GM10847 (cell line): Measurements from ENCODE around the gene OTOP1.

ENCODE experiments used
- POLR2A ChIP-seq: IDR thresholded peaks from 2 replicates; pipeline ENCODE4 v1.6.1; 2011; ENCODE audit not compliant: insufficient read length; ENCODE audit errors: extremely low read depth

Gene OTOP1

GRCh38 chr4:4226606-4227438, at the start of gene OTOP1:
Gene OTOP1 (minus strand): TSS chr4:4226929. CDS start chr4:4226864, 65 bp downstream.
- TF ChIP-seq POLR2A: no peak

- no peak for TF ChIP-seq POLR2A
Measured at GRCh38 chr4:4274226-4274625, 47.5 kb upstream of the OTOP1 start.

- no peak for TF ChIP-seq POLR2A
Measured at GRCh38 chr4:4271912-4272311, 45.2 kb upstream of the OTOP1 start.

GRCh38 chr4:4270529-4270928, 43.8 kb upstream of the OTOP1 start:
- TF ChIP-seq POLR2A: no peak

- TF ChIP-seq POLR2A: no peak
Measured at GRCh38 chr4:4269856-4270255, 43.1 kb upstream of the OTOP1 start.

GRCh38 chr4:4269331-4269731, 42.6 kb upstream of the OTOP1 start:
- no peak for TF ChIP-seq POLR2A

- no peak for TF ChIP-seq POLR2A
Measured at GRCh38 chr4:4268776-4269175, 42.0 kb upstream of the OTOP1 start.

- TF ChIP-seq POLR2A: no peak
Measured at GRCh38 chr4:4267981-4268380, 41.3 kb upstream of the OTOP1 start.

- TF ChIP-seq POLR2A: no peak
Measured at GRCh38 chr4:4260185-4260751, 33.5 kb upstream of the OTOP1 start.

- TF ChIP-seq POLR2A: no peak
Measured at GRCh38 chr4:4259484-4260100, 32.9 kb upstream of the OTOP1 start.

GRCh38 chr4:4256799-4257198, 30.1 kb upstream of the OTOP1 start:
- no peak for TF ChIP-seq POLR2A

GRCh38 chr4:4254666-4255065, 27.9 kb upstream of the OTOP1 start:
- TF ChIP-seq POLR2A: no peak

GRCh38 chr4:4254199-4254598, 27.5 kb upstream of the OTOP1 start:
- TF ChIP-seq POLR2A: no peak

GRCh38 chr4:4249866-4250265, 23.1 kb upstream of the OTOP1 start:
- no peak for TF ChIP-seq POLR2A

GRCh38 chr4:4248885-4249203, 22.1 kb upstream of the OTOP1 start:
- TF ChIP-seq POLR2A: no peak
